ENCODE measurements around the gene BCDIN3D. TPM values are rescaled to one million over a fixed set of nuclear protein-coding genes. Genes with fewer than 3 reads are reported as not detected.

BCDIN3D gene
- total RNA-seq, 4 donors from 2014 or later = 3.2 to 7.4 (median 6.3) TPM

DNA sequence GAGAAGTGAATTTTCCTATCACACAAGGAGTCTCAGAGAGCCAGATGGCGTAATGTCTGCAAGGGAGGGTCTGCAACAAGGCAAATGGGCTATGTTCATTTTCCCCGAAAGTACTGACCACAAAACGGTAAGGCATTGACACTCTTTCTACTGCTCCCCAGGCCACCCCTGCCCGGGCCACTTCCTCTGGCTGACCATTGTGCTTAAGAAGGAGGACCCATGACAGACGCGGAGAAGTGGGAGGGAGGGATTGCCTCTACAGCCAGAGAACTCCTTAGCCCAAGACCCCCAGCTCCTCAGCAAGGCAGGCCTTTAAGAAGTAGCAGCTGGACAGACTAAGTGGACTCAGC lies 15.9 kb downstream of the BCDIN3D start:
- WGBS, 2 donors = 56 to 67% methylated on average over 6 of the region's 6 CpGs
- intact Hi-C loops (cut with DNase I; ENCODE audit: low total_unique reads) = no loop called here
- TF ChIP-seq POLR2A (IDR thresholded peaks at IDR 0.05) = no peak
- TF ChIP-seq CTCF (IDR thresholded peaks at IDR 0.05) = no peak
- DNase-seq (ENCODE audit: low spot score in 2 of 2) = no peak
- H3K4me3 ChIP-seq (ENCODE audit: low read depth, poor library complexity, severe bottlenecking) = peak overlapping the region; percentile 66

DNA sequence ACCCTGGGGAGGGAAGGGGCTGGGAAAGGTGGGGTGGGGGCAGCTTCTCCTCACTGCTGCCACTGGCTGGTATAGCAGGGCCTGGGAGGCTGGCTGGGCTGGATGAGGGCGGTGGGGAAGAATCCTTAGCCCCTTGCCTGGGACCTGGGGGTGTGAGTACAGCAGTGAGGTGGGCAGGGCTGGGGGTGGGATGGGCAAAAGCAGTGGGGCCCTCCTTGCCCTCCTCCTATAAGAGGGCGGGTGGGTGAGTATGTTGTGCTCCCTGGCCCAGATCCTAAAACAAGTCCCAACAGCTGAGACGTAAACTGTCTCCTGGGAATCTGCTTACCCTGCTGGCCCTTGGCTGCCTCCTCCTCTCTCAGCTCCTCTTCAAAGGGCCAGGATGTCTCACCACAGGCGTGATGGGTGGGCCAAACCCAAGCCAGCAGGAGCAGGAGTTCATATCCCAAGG lies 16.9 kb downstream of the BCDIN3D start:
- H3K4me3 ChIP-seq (ENCODE audit: low read depth, poor library complexity, severe bottlenecking) = no peak overlapping the region
- intact Hi-C loops (cut with DNase I; ENCODE audit: low total_unique reads) = no loop called here
- WGBS, 2 donors = 41% methylated on average over 4 of the region's 4 CpGs
- peak in 1 of 2 donors; percentile 83 for DNase-seq (ENCODE audit: low spot score in 2 of 2)
- no peak for TF ChIP-seq POLR2A (IDR thresholded peaks at IDR 0.05)
- no peak for TF ChIP-seq CTCF (IDR thresholded peaks at IDR 0.05)

DNA sequence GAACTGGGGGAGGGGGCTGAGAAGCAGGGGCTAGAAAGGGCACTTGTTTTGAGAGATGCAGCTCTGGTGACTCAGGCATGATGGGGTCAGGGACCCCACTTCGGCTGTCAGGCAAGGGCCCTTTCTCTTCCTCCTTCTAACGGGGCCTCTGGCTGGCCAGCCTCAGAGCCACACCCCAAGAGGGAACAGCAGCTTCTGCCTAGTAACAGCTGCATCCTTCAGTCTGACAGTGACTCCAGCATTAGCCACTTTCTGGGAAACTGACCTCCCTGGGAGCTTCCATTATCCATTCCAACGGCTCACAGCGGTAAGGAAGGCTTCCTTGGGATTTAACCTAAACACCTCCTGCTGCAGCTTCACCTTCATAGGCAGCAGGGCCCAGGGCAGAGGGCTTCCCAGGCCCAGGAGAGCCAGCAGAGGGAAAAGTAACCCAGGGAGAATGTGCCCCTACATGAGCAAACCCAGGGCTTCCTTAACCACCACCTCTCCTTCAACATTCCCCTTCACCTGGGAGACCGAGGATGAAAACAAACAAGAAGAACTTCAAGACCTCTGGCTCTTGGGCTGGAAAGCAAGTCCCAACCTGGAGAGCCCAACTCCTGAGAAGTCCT lies 17.4 kb downstream of the BCDIN3D start:
- TF ChIP-seq CTCF (IDR thresholded peaks at IDR 0.05) = no peak
- TF ChIP-seq POLR2A (IDR thresholded peaks at IDR 0.05) = no peak
- no peak overlapping the region for H3K4me3 ChIP-seq (ENCODE audit: low read depth, poor library complexity, severe bottlenecking)
- DNase-seq (ENCODE audit: low spot score in 2 of 2) = peak in 1 of 2 donors; percentile 88
- intact Hi-C loops (cut with DNase I; ENCODE audit: low total_unique reads) = no loop called here
- 9 to 21% methylated on average over 5 of the region's 5 CpGs for WGBS, 2 donors

DNA sequence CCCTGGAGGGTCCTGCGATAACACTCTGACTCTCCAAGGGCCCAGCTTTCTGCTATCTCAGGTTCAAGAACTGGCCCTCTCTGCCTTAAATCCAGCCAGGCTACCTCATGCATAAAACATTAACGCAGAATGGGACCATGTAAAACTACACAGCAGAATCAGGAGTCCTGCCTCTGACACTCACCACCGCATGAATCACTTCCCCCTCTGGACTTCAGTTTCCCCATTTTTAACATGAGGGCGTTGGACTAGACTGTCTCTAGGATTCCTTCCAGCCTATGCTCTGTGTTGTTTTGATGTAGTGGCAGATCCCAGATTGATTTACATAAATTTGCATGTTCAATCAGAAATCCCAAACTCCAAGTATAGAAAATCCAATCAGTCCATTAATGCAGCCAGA lies 18.0 kb downstream of the BCDIN3D start:
- 52 to 67% methylated on average over 4 of the region's 4 CpGs for WGBS, 2 donors
- intact Hi-C loops (cut with DNase I; ENCODE audit: low total_unique reads) = no loop called here
- TF ChIP-seq POLR2A (IDR thresholded peaks at IDR 0.05) = no peak
- TF ChIP-seq CTCF (IDR thresholded peaks at IDR 0.05) = no peak
- peak in 1 of 2 donors; percentile 82 for DNase-seq (ENCODE audit: low spot score in 2 of 2)
- H3K4me3 ChIP-seq (ENCODE audit: low read depth, poor library complexity, severe bottlenecking) = no peak overlapping the region

DNA sequence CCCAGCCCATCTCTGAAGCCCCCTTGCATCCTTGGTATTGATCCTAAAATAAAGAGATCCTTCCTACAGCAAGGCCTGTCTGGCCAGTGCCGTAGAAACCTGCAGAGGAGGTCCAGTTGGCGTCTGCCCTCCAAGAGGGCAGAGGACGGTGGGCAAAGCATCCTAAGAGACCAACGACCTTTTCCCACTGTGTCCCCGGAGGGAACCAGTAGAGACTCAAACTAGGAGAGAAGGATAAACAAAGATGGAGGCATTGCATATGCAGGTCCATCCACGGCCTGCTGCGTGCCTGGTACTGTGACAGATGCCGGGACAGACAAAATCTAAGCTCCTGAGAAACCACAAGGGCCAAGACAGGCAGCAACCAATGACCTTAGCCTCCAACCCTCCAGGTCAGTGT lies 18.5 kb downstream of the BCDIN3D start:
- H3K4me3 ChIP-seq (ENCODE audit: low read depth, poor library complexity, severe bottlenecking) = no peak overlapping the region
- WGBS, 2 donors = 89 to 94% methylated on average over 8 of the region's 8 CpGs
- DNase-seq (ENCODE audit: low spot score in 2 of 2) = peak in 1 of 2 donors; percentile 62
- no peak for TF ChIP-seq CTCF (IDR thresholded peaks at IDR 0.05)
- TF ChIP-seq POLR2A (IDR thresholded peaks at IDR 0.05) = no peak
- intact Hi-C loops (cut with DNase I; ENCODE audit: low total_unique reads) = no loop called here

DNA sequence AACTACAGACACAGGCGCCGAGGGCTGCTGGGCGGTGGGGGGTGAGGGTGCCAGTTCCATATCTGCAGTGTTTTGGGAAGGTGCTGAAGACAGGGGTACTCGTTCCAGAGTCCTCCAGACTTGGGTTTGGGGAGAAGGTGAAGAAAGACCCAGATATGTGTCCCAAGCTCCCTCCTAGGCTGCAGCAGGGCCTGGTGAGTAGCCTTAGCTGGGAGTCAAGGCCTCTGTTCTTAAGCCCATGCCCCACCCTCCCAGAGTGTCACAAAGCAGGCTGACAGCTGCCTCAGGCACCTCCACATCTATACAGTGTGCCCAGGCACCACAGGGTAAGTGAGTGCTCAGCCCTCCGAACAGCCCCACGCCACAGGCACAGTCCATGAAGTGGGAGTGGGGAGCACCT lies 19.0 kb downstream of the BCDIN3D start:
- intact Hi-C loops (cut with DNase I; ENCODE audit: low total_unique reads) = no loop called here
- TF ChIP-seq CTCF (IDR thresholded peaks at IDR 0.05) = no peak
- no peak for TF ChIP-seq POLR2A (IDR thresholded peaks at IDR 0.05)
- WGBS, 2 donors = 90 to 91% methylated on average over 6 of the region's 6 CpGs
- peak in 1 of 2 donors; percentile 79 for DNase-seq (ENCODE audit: low spot score in 2 of 2)
- no peak overlapping the region for H3K4me3 ChIP-seq (ENCODE audit: low read depth, poor library complexity, severe bottlenecking)
